ENCODE measurements around the gene MACROD2. TPM values are rescaled to one million over a fixed set of nuclear protein-coding genes. Genes with fewer than 3 reads are reported as not detected.

Gene MACROD2
- total and polyA plus RNA-seq, 2 of the 4 experiments (the other 2 are of a cell fraction), result not detected

DNA sequence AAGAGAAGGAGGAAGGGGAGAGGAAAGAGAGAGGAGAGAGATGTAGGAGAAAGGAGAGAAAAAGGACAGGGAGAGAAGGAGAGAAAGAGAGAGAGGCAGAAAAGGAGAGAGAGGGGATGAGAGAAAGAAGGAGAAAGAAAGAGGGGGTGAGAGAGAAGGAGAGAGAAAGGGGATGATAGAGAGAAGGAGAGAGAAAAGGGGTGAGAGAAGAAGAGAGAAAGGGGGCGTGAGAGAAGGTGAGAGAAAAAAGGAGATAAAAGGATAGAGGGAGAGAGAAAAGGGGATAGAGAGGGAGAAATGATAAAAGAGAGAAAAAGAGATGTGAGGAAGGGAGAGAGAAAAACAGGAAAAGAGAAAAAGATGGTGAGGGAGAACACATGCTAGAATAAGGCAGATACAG, 1644.5 kb downstream of the MACROD2 start:
- dilution Hi-C loops (cut with HindIII; ENCODE audit: low sequenced_read_pairs, unreplicated experiment), result no loop called here
- Histone ChIP-seq H4K20me1 (ENCODE audit: insufficient read depth, low read length) (no peaks in the 10 kb centered on the region), H3K14ac (replicated peaks; ENCODE audit: low read depth, low read length) (no peak overlapping the region), H3K9ac (ENCODE audit: low read depth, low read length) (no peak overlapping the region), H3K79me1 (ENCODE audit: low read depth in 1 of 2, low read length in 2 of 2) (no peaks in the 10 kb centered on the region), H4K8ac (ENCODE audit: low read depth in 2 of 2, low read length in 2 of 2) (no peak overlapping the region), H3K4me2 (ENCODE audit: low read depth, low read length) (no peak overlapping the region), H3K18ac (ENCODE audit: low read depth, low read length) (no peak overlapping the region), H3K36me3 (ENCODE audit: control insufficient read depth, insufficient read depth, low read length) (no peaks in the 10 kb centered on the region), H3K27ac (ENCODE audit: insufficient read depth, low read length) (no peak overlapping the region), H2AK9ac (replicated peaks; ENCODE audit: low read depth, low read length, poor library complexity) (no peak overlapping the region), H3K56ac (ENCODE audit: extremely low read depth, insufficient read depth, low read length) (no peak overlapping the region), H3K4me3 (ENCODE audit: insufficient read depth, low read depth, low read length) (no peak overlapping the region), H2BK5ac (ENCODE audit: low read depth, low read length, poor library complexity, severe bottlenecking) (no peak overlapping the region), H3K4me1 (ENCODE audit: control insufficient read depth, insufficient read depth, low read length) (peaks cover 2% of the 10 kb centered on the region; the same call in 1 of the 2 replicates), H2BK15ac (ENCODE audit: low read depth, low read length) (no peak overlapping the region), H2BK120ac (ENCODE audit: low read depth, low read length) (no peak overlapping the region), H3K27me3 (ENCODE audit: control insufficient read depth, insufficient read depth, low read length) (no peaks in the 10 kb centered on the region), H2AFZ (replicated peaks; ENCODE audit: low read length, poor library complexity) (no peak overlapping the region), H4K91ac (ENCODE audit: insufficient read depth, low read depth, low read length) (no peak overlapping the region), H3K9me1 (ENCODE audit: insufficient read depth, low read length) (0 out of 2 replicates have a peak, but pooled peaks cover 4% of the 10 kb centered on the region), H2BK20ac (ENCODE audit: low read depth, low read length) (no peak overlapping the region; the same call in 1 of the 2 replicates), H3K9me3 (ENCODE audit: control insufficient read depth, insufficient read depth, low read length) (no peaks in the 10 kb centered on the region), H4K5ac (ENCODE audit: low read depth, low read length) (no peak overlapping the region), H2AK5ac (ENCODE audit: low read depth, low read length) (no peak overlapping the region), H3K23ac (ENCODE audit: low read depth, low read length) (no peak overlapping the region), H3K4ac (ENCODE audit: low read depth, low read length) (no peak overlapping the region)
- POLR2A ChIA-PET (ENCODE audit: unreplicated experiment), result interaction anchor here (0.6 kb wide), 1 partner anchor 1108 kb away, joined by 3 read pairs; no protein-coding TSS in a partner anchor
- CTCF ChIA-PET, result no interaction called here
- in situ Hi-C loops (cut with MboI; ENCODE audit: low sequenced_read_pairs), result no loop called here
- intact Hi-C loops (cut with micrococcal nuclease), result no loop called here
- TF ChIP-seq CHD1 (IDR thresholded peaks at IDR 0.05; ENCODE audit: low read depth, low read length) (no peak), CEBPB (IDR thresholded peaks at IDR 0.05; ENCODE audit: low read depth, low read length) (no peak), RAD21 (IDR thresholded peaks at IDR 0.05; ENCODE audit: low read length) (no peak), MXI1 (IDR thresholded peaks at IDR 0.05; ENCODE audit: borderline replicate concordance, low read depth, low read length) (no peak), RFX5 (IDR thresholded peaks at IDR 0.05; ENCODE audit: low read depth, low read length) (no peak), NFE2L2 (IDR thresholded peaks at IDR 0.05; ENCODE audit: low read depth, low read length) (no peak), SMC3 (IDR thresholded peaks at IDR 0.05; ENCODE audit: low read depth, low read length) (no peak), FOS (IDR thresholded peaks at IDR 0.05; ENCODE audit: low read depth, low read length) (no peak), POLR2A (IDR thresholded peaks at IDR 0.05; ENCODE audit: low read depth, low read length) (no peak), MAZ (IDR thresholded peaks at IDR 0.05; ENCODE audit: borderline replicate concordance, low read depth, low read length) (no peak), MAFK (IDR thresholded peaks at IDR 0.05; ENCODE audit: low read depth, low read length) (no peak), BHLHE40 (IDR thresholded peaks at IDR 0.05; ENCODE audit: low read depth, low read length) (no peak), RCOR1 (IDR thresholded peaks at IDR 0.05; ENCODE audit: insufficient replicate concordance, low read length) (no peak)
- TF ChIP-seq, protein P1, sequence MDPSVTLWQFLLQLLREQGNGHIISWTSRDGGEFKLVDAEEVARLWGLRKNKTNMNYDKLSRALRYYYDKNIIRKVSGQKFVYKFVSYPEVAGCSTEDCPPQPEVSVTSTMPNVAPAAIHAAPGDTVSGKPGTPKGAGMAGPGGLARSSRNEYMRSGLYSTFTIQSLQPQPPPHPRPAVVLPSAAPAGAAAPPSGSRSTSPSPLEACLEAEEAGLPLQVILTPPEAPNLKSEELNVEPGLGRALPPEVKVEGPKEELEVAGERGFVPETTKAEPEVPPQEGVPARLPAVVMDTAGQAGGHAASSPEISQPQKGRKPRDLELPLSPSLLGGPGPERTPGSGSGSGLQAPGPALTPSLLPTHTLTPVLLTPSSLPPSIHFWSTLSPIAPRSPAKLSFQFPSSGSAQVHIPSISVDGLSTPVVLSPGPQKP (IDR thresholded peaks at IDR 0.05; ENCODE audit: borderline replicate concordance, low read depth, low read length), result no peak
- TF ChIP-seq, protein P2, sequence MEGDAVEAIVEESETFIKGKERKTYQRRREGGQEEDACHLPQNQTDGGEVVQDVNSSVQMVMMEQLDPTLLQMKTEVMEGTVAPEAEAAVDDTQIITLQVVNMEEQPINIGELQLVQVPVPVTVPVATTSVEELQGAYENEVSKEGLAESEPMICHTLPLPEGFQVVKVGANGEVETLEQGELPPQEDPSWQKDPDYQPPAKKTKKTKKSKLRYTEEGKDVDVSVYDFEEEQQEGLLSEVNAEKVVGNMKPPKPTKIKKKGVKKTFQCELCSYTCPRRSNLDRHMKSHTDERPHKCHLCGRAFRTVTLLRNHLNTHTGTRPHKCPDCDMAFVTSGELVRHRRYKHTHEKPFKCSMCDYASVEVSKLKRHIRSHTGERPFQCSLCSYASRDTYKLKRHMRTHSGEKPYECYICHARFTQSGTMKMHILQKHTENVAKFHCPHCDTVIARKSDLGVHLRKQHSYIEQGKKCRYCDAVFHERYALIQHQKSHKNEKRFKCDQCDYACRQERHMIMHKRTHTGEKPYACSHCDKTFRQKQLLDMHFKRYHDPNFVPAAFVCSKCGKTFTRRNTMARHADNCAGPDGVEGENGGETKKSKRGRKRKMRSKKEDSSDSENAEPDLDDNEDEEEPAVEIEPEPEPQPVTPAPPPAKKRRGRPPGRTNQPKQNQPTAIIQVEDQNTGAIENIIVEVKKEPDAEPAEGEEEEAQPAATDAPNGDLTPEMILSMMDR (conservative IDR thresholded peaks at IDR 0.05; ENCODE audit: low read depth, low read length), result no peak
- TF ChIP-seq, protein P3, sequence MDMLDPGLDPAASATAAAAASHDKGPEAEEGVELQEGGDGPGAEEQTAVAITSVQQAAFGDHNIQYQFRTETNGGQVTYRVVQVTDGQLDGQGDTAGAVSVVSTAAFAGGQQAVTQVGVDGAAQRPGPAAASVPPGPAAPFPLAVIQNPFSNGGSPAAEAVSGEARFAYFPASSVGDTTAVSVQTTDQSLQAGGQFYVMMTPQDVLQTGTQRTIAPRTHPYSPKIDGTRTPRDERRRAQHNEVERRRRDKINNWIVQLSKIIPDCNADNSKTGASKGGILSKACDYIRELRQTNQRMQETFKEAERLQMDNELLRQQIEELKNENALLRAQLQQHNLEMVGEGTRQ (IDR thresholded peaks at IDR 0.05; ENCODE audit: low read depth, low read length), result no peak
- WGBS, 2 experiments (ENCODE audit: extremely low coverage in 2 of 2, insufficient read length in 1 of 2), result 87 to 90% methylated on average over 1 of the region's 1 CpG
- DNase-seq (no peak), ATAC-seq (ENCODE audit: low read depth) (no peak)
- BruUV-seq (replicated peaks), result no TSS peak

Measured in IMR-90 (cell line).